H9 (cell line): Measurements from ENCODE around the gene RSAD2. TPM values are rescaled to one million over a fixed set of nuclear protein-coding genes. Genes with fewer than 3 reads are reported as not detected.

ENCODE experiments used
- DNase-seq: peaks from one replicate; pipeline ENCODE4 v3.0.0-alpha.2; 2017
- H2AFZ ChIP-seq: one replicate; pipeline ENCODE4 v1.6.1; 2013; ENCODE audit warnings: mild to moderate bottlenecking, low read length, control low read depth, moderate library complexity
- H2AK5ac ChIP-seq: 2 replicates; pipeline ENCODE4 v1.6.1; 2013; ENCODE audit warnings: low read length, control low read depth, mixed read lengths; ENCODE audit not compliant: insufficient read length
- H2BK120ac ChIP-seq: one replicate; pipeline ENCODE4 v1.6.1; 2013; ENCODE audit warnings: low read depth, mild to moderate bottlenecking, low read length, control low read depth, inconsistent platforms; ENCODE audit not compliant: poor library complexity, severe bottlenecking
- H2BK12ac ChIP-seq: 2 replicates; pipeline ENCODE4 v1.6.1; 2013; ENCODE audit warnings: low read length, control low read depth, mixed read lengths, low read depth; ENCODE audit not compliant: insufficient read length
- H2BK15ac ChIP-seq: 2 replicates; pipeline ENCODE4 v1.6.1; 2013; ENCODE audit warnings: low read depth, low read length, control low read depth
- H2BK20ac ChIP-seq: one replicate; pipeline ENCODE4 v1.6.1; 2013; ENCODE audit warnings: low read depth, mild to moderate bottlenecking, low read length, control low read depth, inconsistent platforms; ENCODE audit not compliant: poor library complexity, severe bottlenecking
- H2BK5ac ChIP-seq: 2 replicates; pipeline ENCODE4 v1.6.1; 2013; ENCODE audit warnings: low read length, control low read depth, mixed read lengths; ENCODE audit not compliant: insufficient read length
- H3K14ac ChIP-seq: 2 replicates; pipeline ENCODE4 v1.6.1; 2013; ENCODE audit warnings: low read length, control low read depth; ENCODE audit not compliant: insufficient read depth
- H3K18ac ChIP-seq: 2 replicates; pipeline ENCODE4 v1.6.1; 2013; ENCODE audit warnings: low read depth, mild to moderate bottlenecking, mixed read lengths, low read length, control low read depth; ENCODE audit not compliant: insufficient read length
- H3K23ac ChIP-seq: 2 replicates; pipeline ENCODE4 v1.6.1; 2013; ENCODE audit warnings: low read length, control low read depth, mixed read lengths, low read depth; ENCODE audit not compliant: insufficient read length
- H3K23me2 ChIP-seq: 2 replicates; pipeline ENCODE4 v1.6.1; 2013; ENCODE audit warnings: low read depth, mild to moderate bottlenecking, mixed read lengths, low read length, control low read depth; ENCODE audit not compliant: insufficient read length, poor library complexity, severe bottlenecking
- H3K27ac ChIP-seq: 2 replicates; pipeline ENCODE4 v1.5.1; 2013; ENCODE audit warnings: low read length, control low read depth, mixed read lengths, low read depth; ENCODE audit not compliant: insufficient read length
- H3K27me3 ChIP-seq: 2 replicates; pipeline ENCODE4 v1.6.1; 2013; ENCODE audit warnings: low read length, control low read depth, inconsistent platforms; ENCODE audit not compliant: insufficient read depth
- H3K4ac ChIP-seq: 2 replicates; pipeline ENCODE4 v1.6.1; 2013; ENCODE audit warnings: low read depth, mild to moderate bottlenecking, control low read depth, inconsistent platforms, low read length, moderate library complexity
- H3K4me1 ChIP-seq: 2 replicates; pipeline ENCODE4 v1.6.1; 2013; ENCODE audit warnings: low read length, control low read depth, inconsistent platforms; ENCODE audit not compliant: insufficient read depth
- H3K4me2 ChIP-seq: 2 replicates; pipeline ENCODE4 v1.6.1; 2013; ENCODE audit warnings: low read length, control low read depth, mixed read lengths; ENCODE audit not compliant: insufficient read length, insufficient read depth
- H3K56ac ChIP-seq: 2 replicates; pipeline ENCODE4 v1.6.1; 2013; ENCODE audit warnings: low read depth, mild to moderate bottlenecking, mixed read lengths, low read length, control low read depth; ENCODE audit not compliant: insufficient read length
- H3K79me1 ChIP-seq: 2 replicates; pipeline ENCODE4 v1.6.1; 2013; ENCODE audit warnings: low read depth, mild to moderate bottlenecking, moderate library complexity, low read length, control low read depth, inconsistent platforms; ENCODE audit not compliant: insufficient read depth, poor library complexity, severe bottlenecking
- H3K79me2 ChIP-seq: 2 replicates; pipeline ENCODE4 v1.6.1; 2013; ENCODE audit warnings: low read length, control low read depth, inconsistent platforms; ENCODE audit not compliant: insufficient read depth
- H3K9ac ChIP-seq: 2 replicates; pipeline ENCODE4 v1.6.1; 2013; ENCODE audit warnings: low read length, control low read depth, mixed read lengths; ENCODE audit not compliant: insufficient read length; ENCODE audit errors: extremely low read depth
- H3K9me3 ChIP-seq: one replicate; pipeline ENCODE4 v1.6.1; 2013; ENCODE audit warnings: low read depth, low read length, inconsistent platforms; ENCODE audit not compliant: control insufficient read depth
- H3T11ph ChIP-seq: one replicate; pipeline ENCODE4 v1.6.1; 2013; ENCODE audit warnings: mild to moderate bottlenecking, low read length, control low read depth, inconsistent platforms
- H4K20me1 ChIP-seq: one replicate; pipeline ENCODE4 v1.6.1; 2013; ENCODE audit not compliant: control insufficient read depth, insufficient read length, insufficient read depth
- H4K5ac ChIP-seq: 2 replicates; pipeline ENCODE4 v1.6.1; 2013; ENCODE audit warnings: low read depth, mild to moderate bottlenecking, mixed read lengths, low read length, control low read depth; ENCODE audit not compliant: insufficient read length
- H4K8ac ChIP-seq: replicated peaks from 2 replicates; pipeline ENCODE4 v1.6.1; 2013; ENCODE audit warnings: low read length, control low read depth, mixed read lengths, low read depth; ENCODE audit not compliant: insufficient read length
- H4K91ac ChIP-seq: 2 replicates; pipeline ENCODE4 v1.6.1; 2013; ENCODE audit warnings: low read depth, mild to moderate bottlenecking, moderate library complexity, mixed read lengths, low read length, control low read depth; ENCODE audit not compliant: insufficient read length
- H3K27ac Mint-ChIP-seq, 3 experiments: 2 replicates in 2 of 3; 3 replicates in 1 of 3; pipeline ENCODE4 v1.8.0; 2020 to 2021; ENCODE audit warnings: mixed read lengths in 3 of 3, mild to moderate bottlenecking in 1 of 3, moderate library complexity in 1 of 3
- H3K27me3 Mint-ChIP-seq: 2 replicates; pipeline ENCODE4 v1.8.0; 2021; ENCODE audit warnings: low read depth, mild to moderate bottlenecking, moderate library complexity, mixed read lengths
- H3K36me3 Mint-ChIP-seq, 3 experiments: 2 replicates in 2 of 3; 3 replicates in 1 of 3; pipeline ENCODE4 v1.8.0; 2020 to 2021; ENCODE audit warnings: low read depth in 3 of 3, mixed read lengths in 3 of 3; ENCODE audit not compliant: insufficient read depth in 1 of 3
- H3K4me1 Mint-ChIP-seq, 2 experiments: 2 replicates each; pipeline ENCODE4 v1.8.0; 2020; ENCODE audit warnings: mixed read lengths in 2 of 2
- H3K4me3 Mint-ChIP-seq, 2 experiments: 2 replicates in 1 of 2; 3 replicates in 1 of 2; pipeline ENCODE4 v1.8.0; 2020 to 2021; ENCODE audit warnings: mild to moderate bottlenecking in 2 of 2, mixed read lengths in 2 of 2, moderate library complexity in 1 of 2
- H3K9me3 Mint-ChIP-seq, 2 experiments: 2 replicates in 1 of 2; 3 replicates in 1 of 2; pipeline ENCODE4 v1.8.0; 2020; ENCODE audit warnings: mild to moderate bottlenecking in 2 of 2, mixed read lengths in 2 of 2, moderate library complexity in 1 of 2
- WGBS: extraction: QIAGEN DNeasy Blood & Tissue Kit; methylation state at CpG from one replicate; pipeline ENCODE4 v1.1.7; 2013; ENCODE audit warnings: missing lambda C conversion rate, low lambda C conversion rate, mixed read lengths; ENCODE audit not compliant: insufficient read length; ENCODE audit errors: extremely low coverage; 5-methylcytosine and 5-hydroxymethylcytosine counted together
- total RNA-seq: library from RNA; stranded (reverse); gene quantifications from 2 replicates; pipeline ENCODE4 v1.2.1, GENCODE V29; 2021
- TF ChIP-seq, protein P1 (sequence below): fragments of 200-600 bp; sonication (generic); conservative IDR thresholded peaks from 3 replicates; pipeline ENCODE4 v1.8.0; 2021; ENCODE audit warnings: antibody characterized with exemption, mild to moderate bottlenecking

RSAD2 gene
- total RNA-seq, 1 experiment from 2014 or later = not detected

DNA sequence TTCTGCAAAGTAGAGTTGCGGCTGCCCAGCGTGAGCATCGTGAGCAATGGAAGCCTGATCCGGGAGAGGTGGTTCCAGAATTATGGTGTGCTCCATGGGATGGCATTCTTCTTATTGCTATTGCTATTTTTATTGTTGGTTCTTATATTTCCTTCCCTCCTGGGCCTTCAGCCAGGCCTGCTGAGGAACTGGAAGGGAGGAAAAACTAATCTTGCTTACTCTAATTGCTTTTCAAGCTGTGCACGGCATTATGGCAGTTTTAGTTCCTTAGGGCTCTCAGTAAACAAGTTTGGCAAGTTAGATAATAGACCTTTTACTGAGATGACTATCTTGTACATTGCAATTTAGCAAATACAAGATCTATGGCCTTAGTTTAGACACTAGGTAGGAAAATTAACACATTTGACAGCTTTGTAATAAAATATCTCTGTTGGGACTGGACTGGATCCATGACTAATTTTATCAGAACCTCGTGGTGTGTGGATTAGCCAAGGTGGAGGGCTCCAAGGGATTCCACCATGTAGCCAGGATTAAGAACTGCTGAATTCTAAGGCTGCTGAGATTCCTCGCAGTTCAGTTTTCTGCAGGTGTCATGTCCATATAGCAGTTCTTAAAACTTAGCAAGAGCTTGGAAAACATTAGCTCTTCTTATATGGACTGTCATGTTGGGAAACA, 6.0 kb downstream of the RSAD2 start:
- Mint-ChIP-seq H3K27me3 (peaks cover 1% of the 10 kb centered on the region; the same call in 1 of the 2 replicates), H3K4me3 (no peak overlapping the region), H3K9me3 (peaks cover 19 to 28% of the 10 kb centered on the region in 2 experiments), H3K36me3 (peaks cover 2 to 17% (median 2%) of the 10 kb centered on the region in 3 experiments; a peak in 4 of 7 replicates), H3K4me1 (no peaks in the 10 kb centered on the region), H3K27ac (no peak overlapping the region)
- DNase-seq = no peak
- H2AK5ac ChIP-seq = no peak overlapping the region
- no peak overlapping the region for H3K14ac ChIP-seq
- H3K23ac ChIP-seq = no peak overlapping the region
- no peaks in the 10 kb centered on the region for H3K23me2 ChIP-seq
- H2BK15ac ChIP-seq = no peak overlapping the region
- H3K56ac ChIP-seq = no peak overlapping the region
- H3K9ac ChIP-seq = no peak overlapping the region
- TF ChIP-seq, protein P1, sequence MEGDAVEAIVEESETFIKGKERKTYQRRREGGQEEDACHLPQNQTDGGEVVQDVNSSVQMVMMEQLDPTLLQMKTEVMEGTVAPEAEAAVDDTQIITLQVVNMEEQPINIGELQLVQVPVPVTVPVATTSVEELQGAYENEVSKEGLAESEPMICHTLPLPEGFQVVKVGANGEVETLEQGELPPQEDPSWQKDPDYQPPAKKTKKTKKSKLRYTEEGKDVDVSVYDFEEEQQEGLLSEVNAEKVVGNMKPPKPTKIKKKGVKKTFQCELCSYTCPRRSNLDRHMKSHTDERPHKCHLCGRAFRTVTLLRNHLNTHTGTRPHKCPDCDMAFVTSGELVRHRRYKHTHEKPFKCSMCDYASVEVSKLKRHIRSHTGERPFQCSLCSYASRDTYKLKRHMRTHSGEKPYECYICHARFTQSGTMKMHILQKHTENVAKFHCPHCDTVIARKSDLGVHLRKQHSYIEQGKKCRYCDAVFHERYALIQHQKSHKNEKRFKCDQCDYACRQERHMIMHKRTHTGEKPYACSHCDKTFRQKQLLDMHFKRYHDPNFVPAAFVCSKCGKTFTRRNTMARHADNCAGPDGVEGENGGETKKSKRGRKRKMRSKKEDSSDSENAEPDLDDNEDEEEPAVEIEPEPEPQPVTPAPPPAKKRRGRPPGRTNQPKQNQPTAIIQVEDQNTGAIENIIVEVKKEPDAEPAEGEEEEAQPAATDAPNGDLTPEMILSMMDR = no peak
- H4K5ac ChIP-seq = no peak overlapping the region
- H3K79me1 ChIP-seq = no peaks in the 10 kb centered on the region
- no peak overlapping the region for H3K4me2 ChIP-seq
- no peak overlapping the region for H2AFZ ChIP-seq
- H3K79me2 ChIP-seq = no peaks in the 10 kb centered on the region
- no peak overlapping the region for H3K4ac ChIP-seq
- H3K9me3 ChIP-seq = peaks cover 8% of the 10 kb centered on the region
- no peaks in the 10 kb centered on the region for H3K27me3 ChIP-seq
- H3T11ph ChIP-seq = no peak overlapping the region
- H2BK120ac ChIP-seq = no peak overlapping the region
- no peak overlapping the region for H3K18ac ChIP-seq
- H4K20me1 ChIP-seq = no peaks in the 10 kb centered on the region
- H4K8ac ChIP-seq = no peak overlapping the region
- no peak overlapping the region for H3K27ac ChIP-seq
- no peak overlapping the region for H2BK12ac ChIP-seq
- H4K91ac ChIP-seq = no peak overlapping the region
- H2BK20ac ChIP-seq = no peak overlapping the region
- no CpG with 5 or more reads among the region's 7 CpGs for WGBS
- H2BK5ac ChIP-seq = no peak overlapping the region
- H3K4me1 ChIP-seq = no peaks in the 10 kb centered on the region
